Trophoblast cell (in vitro differentiated cells and primary cell): ENCODE results near the gene CACNG4.
A peak's percentile ranks its signal among the peaks of the same experiment; 100 is the strongest.

ENCODE experiments used
- DNase-seq, 2 donors: peaks; one replicate each; pipeline ENCODE4 v3.0.0-alpha.2; 2016
- H2AFZ ChIP-seq: 2 replicates; pipeline ENCODE4 v1.6.1; 2013; ENCODE audit warnings: low read length, moderate library complexity, mild to moderate bottlenecking; ENCODE audit not compliant: insufficient read depth, poor library complexity
- H2AK5ac ChIP-seq: 2 replicates; pipeline ENCODE4 v1.6.1; 2013; ENCODE audit warnings: mild to moderate bottlenecking, low read length
- H2BK120ac ChIP-seq: 2 replicates; pipeline ENCODE4 v1.6.1; 2013; ENCODE audit warnings: low read length, mild to moderate bottlenecking, moderate library complexity; ENCODE audit not compliant: insufficient read depth, poor library complexity
- H2BK12ac ChIP-seq: 2 replicates; pipeline ENCODE4 v1.6.1; 2013; ENCODE audit warnings: mild to moderate bottlenecking, low read length, moderate library complexity
- H2BK5ac ChIP-seq: 2 replicates; pipeline ENCODE4 v1.6.1; 2013; ENCODE audit warnings: low read length, low read depth, moderate library complexity, mild to moderate bottlenecking; ENCODE audit not compliant: poor library complexity
- H3K14ac ChIP-seq: 2 replicates; pipeline ENCODE4 v1.6.1; 2013; ENCODE audit warnings: mild to moderate bottlenecking, low read length
- H3K18ac ChIP-seq: 2 replicates; pipeline ENCODE4 v1.6.1; 2013; ENCODE audit warnings: mild to moderate bottlenecking, low read length
- H3K23ac ChIP-seq: 2 replicates; pipeline ENCODE4 v1.6.1; 2013; ENCODE audit warnings: low read length
- H3K27ac ChIP-seq: 2 replicates; pipeline ENCODE4 v1.5.1; 2013; ENCODE audit warnings: low read depth, mild to moderate bottlenecking, inconsistent platforms, low read length, moderate library complexity
- H3K27me3 ChIP-seq: 2 replicates; pipeline ENCODE4 v1.6.1; 2013; ENCODE audit warnings: inconsistent platforms, mild to moderate bottlenecking, low read length, moderate library complexity; ENCODE audit not compliant: insufficient read depth
- H3K36me3 ChIP-seq, 2 experiments: 1 replicate in 1 of 2; 2 replicates in 1 of 2; pipeline ENCODE4 v1.6.1; 2013; ENCODE audit warnings: low read length in 2 of 2, mild to moderate bottlenecking in 2 of 2, moderate library complexity in 1 of 2; ENCODE audit not compliant: insufficient read depth in 2 of 2, control insufficient read depth in 1 of 2
- H3K4ac ChIP-seq: 2 replicates; pipeline ENCODE4 v1.6.1; 2013; ENCODE audit warnings: low read depth, mild to moderate bottlenecking, low read length, moderate library complexity
- H3K4me1 ChIP-seq, 2 experiments: 1 replicate in 1 of 2; 2 replicates in 1 of 2; pipeline ENCODE4 v1.6.1; 2013; ENCODE audit warnings: low read length in 2 of 2, mild to moderate bottlenecking in 2 of 2, moderate library complexity in 1 of 2; ENCODE audit not compliant: insufficient read depth in 2 of 2, control insufficient read depth in 1 of 2
- H3K4me2 ChIP-seq: 2 replicates; pipeline ENCODE4 v1.6.1; 2013; ENCODE audit warnings: inconsistent platforms, mild to moderate bottlenecking, low read length, moderate library complexity
- H3K4me3 ChIP-seq: 2 replicates; pipeline ENCODE4 v1.5.1; 2013; ENCODE audit warnings: mild to moderate bottlenecking, low read depth, low read length, inconsistent platforms
- H3K79me1 ChIP-seq: one replicate; pipeline ENCODE4 v1.6.1; 2013; ENCODE audit warnings: low read length
- H3K79me2 ChIP-seq: 2 replicates; pipeline ENCODE4 v1.6.1; 2013; ENCODE audit warnings: low read length, mild to moderate bottlenecking; ENCODE audit not compliant: control insufficient read depth, insufficient read depth, poor library complexity
- H3K9ac ChIP-seq: 2 replicates; pipeline ENCODE4 v1.6.1; 2013; ENCODE audit warnings: mild to moderate bottlenecking, low read length
- H3K9me3 ChIP-seq: 2 replicates; pipeline ENCODE4 v1.6.1; 2013; ENCODE audit warnings: low read depth, mild to moderate bottlenecking, control low read depth, inconsistent platforms, low read length; ENCODE audit not compliant: insufficient read depth
- H4K12ac ChIP-seq: 2 replicates; pipeline ENCODE4 v1.6.1; 2013; ENCODE audit warnings: low read depth, mild to moderate bottlenecking, low read length, moderate library complexity
- H4K8ac ChIP-seq: 2 replicates; pipeline ENCODE4 v1.6.1; 2013; ENCODE audit warnings: low read depth, mild to moderate bottlenecking, low read length, moderate library complexity
- H4K91ac ChIP-seq: one replicate; pipeline ENCODE4 v1.6.1; 2013; ENCODE audit warnings: low read depth, mild to moderate bottlenecking, low read length, moderate library complexity
- WGBS: extraction: QIAGEN DNeasy Blood & Tissue Kit; methylation state at CpG from one replicate; pipeline ENCODE4 v1.1.7; 2013; ENCODE audit warnings: missing lambda C conversion rate; ENCODE audit not compliant: insufficient read length, insufficient coverage; ENCODE audit errors: extremely low coverage; 5-methylcytosine and 5-hydroxymethylcytosine counted together

Gene CACNG4

GRCh38 chr17:66975188-66975587 is 10.7 kb downstream of the CACNG4 start:
- Histone ChIP-seq H3K23ac (no peak overlapping the region), H2BK120ac (no peak overlapping the region), H3K36me3 (peaks cover 9 to 13% of the 10 kb centered on the region in 2 experiments), H3K4ac (no peak overlapping the region), H3K4me2 (no peak overlapping the region), H3K18ac (peak overlapping the region; percentile 36), H2AFZ (no peak overlapping the region), H4K8ac (no peak overlapping the region), H3K9me3 (no peaks in the 10 kb centered on the region), H3K4me1 (peaks cover 20 to 22% of the 10 kb centered on the region in 2 experiments), H2BK5ac (no peak overlapping the region), H3K79me2 (peaks cover 2% of the 10 kb centered on the region), H3K27ac (no peak overlapping the region), H3K4me3 (no peak overlapping the region), H4K12ac (no peak overlapping the region), H3K14ac (no peak overlapping the region), H3K79me1 (peaks cover 12% of the 10 kb centered on the region), H3K27me3 (no peaks in the 10 kb centered on the region), H4K91ac (no peak overlapping the region), H3K9ac (no peak overlapping the region), H2AK5ac (no peak overlapping the region), H2BK12ac (no peak overlapping the region)
- no peak for DNase-seq
- WGBS, result no CpG with 5 or more reads among the region's 3 CpGs

GRCh38 chr17:66975614-66976378 is 11.3 kb downstream of the CACNG4 start:
- Histone ChIP-seq H3K27me3 (no peaks in the 10 kb centered on the region), H3K4me1 (peaks cover 14 to 16% of the 10 kb centered on the region in 2 experiments), H3K9ac (no peak overlapping the region), H3K27ac (no peak overlapping the region), H4K12ac (no peak overlapping the region), H3K79me2 (peaks cover 2% of the 10 kb centered on the region), H2AFZ (no peak overlapping the region), H4K91ac (no peak overlapping the region), H2BK5ac (no peak overlapping the region), H3K36me3 (peaks cover 9 to 10% of the 10 kb centered on the region in 2 experiments), H2BK120ac (no peak overlapping the region), H3K9me3 (no peaks in the 10 kb centered on the region), H3K4me3 (no peak overlapping the region), H3K4me2 (no peak overlapping the region), H3K14ac (no peak overlapping the region), H4K8ac (no peak overlapping the region), H3K79me1 (peaks cover 9% of the 10 kb centered on the region), H3K4ac (no peak overlapping the region), H3K23ac (no peak overlapping the region), H2BK12ac (no peak overlapping the region), H2AK5ac (no peak overlapping the region), H3K18ac (no peak overlapping the region)
- WGBS, result 100% methylated on average over 1 of the region's 14 CpGs
- DNase-seq, result no peak

GRCh38 chr17:66976379-66976663 is 11.8 kb downstream of the CACNG4 start:
- H3K36me3 ChIP-seq, result peaks cover 9 to 10% of the 10 kb centered on the region in 2 experiments
- H2BK5ac ChIP-seq, result no peak overlapping the region
- no peak overlapping the region for H3K9ac ChIP-seq
- 100% methylated on average over 1 of the region's 2 CpGs for WGBS
- no peak overlapping the region for H3K27ac ChIP-seq
- H3K23ac ChIP-seq, result no peak overlapping the region
- no peak for DNase-seq
- H3K79me1 ChIP-seq, result peaks cover 4% of the 10 kb centered on the region
- no peak overlapping the region for H3K4me2 ChIP-seq
- H2AFZ ChIP-seq, result no peak overlapping the region
- H3K4me3 ChIP-seq, result no peak overlapping the region
- H3K18ac ChIP-seq, result no peak overlapping the region
- no peaks in the 10 kb centered on the region for H3K9me3 ChIP-seq
- peaks cover 2% of the 10 kb centered on the region for H3K79me2 ChIP-seq
- H3K14ac ChIP-seq, result no peak overlapping the region
- no peak overlapping the region for H4K91ac ChIP-seq
- no peak overlapping the region for H4K8ac ChIP-seq
- no peak overlapping the region for H4K12ac ChIP-seq
- H3K4ac ChIP-seq, result no peak overlapping the region
- no peaks in the 10 kb centered on the region for H3K27me3 ChIP-seq
- H2BK120ac ChIP-seq, result no peak overlapping the region
- H2AK5ac ChIP-seq, result no peak overlapping the region
- peaks cover 9 to 11% of the 10 kb centered on the region in 2 experiments for H3K4me1 ChIP-seq
- H2BK12ac ChIP-seq, result no peak overlapping the region

- Histone ChIP-seq H3K79me2 (peaks cover 2% of the 10 kb centered on the region), H3K14ac (no peak overlapping the region), H2BK12ac (no peak overlapping the region), H3K4me1 (peaks cover 6 to 8% of the 10 kb centered on the region in 2 experiments), H2BK120ac (no peak overlapping the region), H3K4me2 (no peak overlapping the region), H3K4me3 (no peak overlapping the region), H3K79me1 (peaks cover 3% of the 10 kb centered on the region), H4K91ac (no peak overlapping the region), H3K36me3 (peaks cover 9 to 10% of the 10 kb centered on the region in 2 experiments), H2BK5ac (no peak overlapping the region), H3K27me3 (no peaks in the 10 kb centered on the region), H2AK5ac (no peak overlapping the region), H3K9ac (no peak overlapping the region), H3K18ac (no peak overlapping the region), H3K27ac (no peak overlapping the region), H3K4ac (no peak overlapping the region), H4K12ac (no peak overlapping the region), H3K23ac (no peak overlapping the region), H2AFZ (no peak overlapping the region), H3K9me3 (no peaks in the 10 kb centered on the region), H4K8ac (no peak overlapping the region)
- WGBS, result no CpG with 5 or more reads among the region's 11 CpGs
- no peak for DNase-seq
These were observed 12.3 kb downstream of the CACNG4 start for GRCh38 chr17:66976781-66977201.
